Measurements from ENCODE around the gene ABCC4. TPM values are rescaled to one million over a fixed set of nuclear protein-coding genes. Genes with fewer than 3 reads are reported as not detected.

The ABCC4 gene
- total and polyA plus RNA-seq, 8 donors = 24.7 to 60.9 (median 43.1) TPM

DNA sequence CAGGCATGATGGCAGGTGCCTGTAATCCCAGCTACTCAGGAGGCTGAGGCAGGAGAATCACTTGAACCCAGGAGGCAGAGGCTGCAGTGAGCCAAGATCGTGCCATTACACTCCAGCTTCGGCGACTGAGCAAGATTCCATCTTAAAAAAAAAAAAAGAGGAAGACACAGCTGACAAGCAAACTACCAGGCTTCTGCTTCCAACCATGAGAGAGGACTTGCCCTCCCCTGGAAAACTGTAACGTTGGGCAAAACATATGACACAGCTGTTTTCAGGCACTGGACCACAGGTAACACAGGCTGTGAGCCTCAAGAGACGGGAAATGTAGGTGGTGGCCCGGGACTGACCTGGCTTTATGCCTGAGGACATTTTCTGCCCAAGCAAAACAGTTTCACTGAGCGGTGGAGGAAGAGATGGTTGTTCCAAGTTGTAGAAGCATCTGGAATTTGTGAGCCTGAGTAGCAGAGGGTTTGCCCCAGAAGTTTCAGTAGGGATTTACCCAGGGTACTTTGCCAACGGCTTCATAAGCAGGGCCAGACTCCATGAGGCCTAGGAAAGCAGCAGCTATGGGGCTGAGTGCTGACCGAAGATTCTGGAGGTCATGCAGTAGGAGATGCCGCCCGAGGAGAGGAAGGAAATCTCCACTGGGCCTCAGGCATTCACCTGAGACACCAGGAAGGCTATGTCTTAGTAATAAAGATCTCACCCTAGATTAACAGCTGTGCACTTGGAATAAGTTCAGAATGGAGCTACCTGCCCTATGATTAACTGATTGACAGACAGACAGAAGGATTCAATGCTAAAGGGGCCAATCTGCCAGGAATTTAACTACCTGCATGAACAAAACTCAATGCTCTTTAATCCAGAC, 88.0 kb downstream of the ABCC4 start:
- TF ChIP-seq, protein P1, sequence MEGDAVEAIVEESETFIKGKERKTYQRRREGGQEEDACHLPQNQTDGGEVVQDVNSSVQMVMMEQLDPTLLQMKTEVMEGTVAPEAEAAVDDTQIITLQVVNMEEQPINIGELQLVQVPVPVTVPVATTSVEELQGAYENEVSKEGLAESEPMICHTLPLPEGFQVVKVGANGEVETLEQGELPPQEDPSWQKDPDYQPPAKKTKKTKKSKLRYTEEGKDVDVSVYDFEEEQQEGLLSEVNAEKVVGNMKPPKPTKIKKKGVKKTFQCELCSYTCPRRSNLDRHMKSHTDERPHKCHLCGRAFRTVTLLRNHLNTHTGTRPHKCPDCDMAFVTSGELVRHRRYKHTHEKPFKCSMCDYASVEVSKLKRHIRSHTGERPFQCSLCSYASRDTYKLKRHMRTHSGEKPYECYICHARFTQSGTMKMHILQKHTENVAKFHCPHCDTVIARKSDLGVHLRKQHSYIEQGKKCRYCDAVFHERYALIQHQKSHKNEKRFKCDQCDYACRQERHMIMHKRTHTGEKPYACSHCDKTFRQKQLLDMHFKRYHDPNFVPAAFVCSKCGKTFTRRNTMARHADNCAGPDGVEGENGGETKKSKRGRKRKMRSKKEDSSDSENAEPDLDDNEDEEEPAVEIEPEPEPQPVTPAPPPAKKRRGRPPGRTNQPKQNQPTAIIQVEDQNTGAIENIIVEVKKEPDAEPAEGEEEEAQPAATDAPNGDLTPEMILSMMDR (IDR thresholded peaks at IDR 0.05) = no peak
- ATAC-seq (no peak), DNase-seq (no peak)
- Histone ChIP-seq H3K4me1 (peaks cover 0 to 9% of the 10 kb centered on the region in 2 donors), H3K36me3 (peaks cover 0 to 17% of the 10 kb centered on the region in 2 donors), H3K4me3 (no peak overlapping the region), H3K9me3 (no peaks in the 10 kb centered on the region), H3K27ac (no peak overlapping the region), H3K27me3 (no peaks in the 10 kb centered on the region)
- intact Hi-C loops (cut with DNase I) = no loop called here

DNA sequence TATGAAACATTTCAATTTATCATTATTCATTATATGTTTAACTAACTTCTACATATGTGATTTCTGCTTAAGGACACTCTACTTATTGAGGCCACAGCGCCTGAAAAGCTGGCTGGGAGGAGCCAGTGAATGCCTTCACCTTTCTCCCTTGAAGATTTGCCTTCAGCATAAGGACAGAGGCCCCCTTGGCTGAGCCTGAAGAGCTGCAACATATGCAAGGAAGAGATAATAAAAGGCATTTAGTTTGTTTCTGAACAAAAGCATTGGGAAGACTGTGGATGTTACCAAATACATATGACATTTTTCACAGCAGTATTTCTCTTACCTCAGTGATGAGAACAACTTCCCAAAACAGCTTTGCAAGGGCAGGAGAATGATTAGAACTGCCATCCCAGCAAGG, 92.1 kb downstream of the ABCC4 start:
- no peak for ATAC-seq
- TF ChIP-seq, protein P1 (IDR thresholded peaks at IDR 0.05) = no peak
- intact Hi-C loops (cut with DNase I) = no loop called here

DNA sequence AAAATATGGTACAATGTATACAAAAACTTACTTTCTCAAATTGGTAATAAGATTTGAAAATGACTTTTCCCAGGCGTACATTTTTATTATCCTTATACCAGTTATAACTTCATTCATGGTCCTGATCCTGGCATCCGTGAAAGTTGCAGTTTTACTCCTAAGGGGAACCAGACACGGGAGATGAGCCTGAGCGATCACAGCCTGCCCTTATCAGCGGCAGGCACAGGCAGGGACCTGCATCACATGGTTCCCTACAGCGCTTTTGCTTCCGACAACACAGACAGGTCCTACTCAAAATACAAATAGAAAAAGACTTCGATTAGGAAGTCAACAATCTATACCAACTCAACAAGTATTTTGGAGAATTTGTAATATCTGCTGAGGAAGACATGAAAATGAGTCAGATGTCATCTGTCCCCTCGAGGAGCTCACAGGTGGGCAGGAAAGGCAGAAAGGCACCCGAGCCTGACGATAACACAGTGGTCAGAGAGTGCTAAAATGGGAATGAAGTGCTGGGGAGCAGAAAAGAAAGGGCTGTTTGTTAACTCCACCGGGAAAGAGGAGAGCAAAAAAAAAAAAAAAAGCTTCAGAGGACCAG, 93.4 kb downstream of the ABCC4 start:
- H3K4me1 ChIP-seq = peaks cover 0 to 5% of the 10 kb centered on the region in 2 donors
- H3K9me3 ChIP-seq = no peaks in the 10 kb centered on the region
- TF ChIP-seq, protein P1 (IDR thresholded peaks at IDR 0.05) = no peak
- H3K27ac ChIP-seq = no peak overlapping the region
- DNase-seq = no peak
- no peaks in the 10 kb centered on the region for H3K27me3 ChIP-seq
- peaks cover 0 to 56% of the 10 kb centered on the region in 2 donors for H3K36me3 ChIP-seq
- intact Hi-C loops (cut with DNase I) = no loop called here
- ATAC-seq = no peak
- no peak overlapping the region for H3K4me3 ChIP-seq

More for the DNA sequence above, 92.1 kb downstream of the ABCC4 start:
- peaks cover 0 to 46% of the 10 kb centered on the region in 2 donors for H3K36me3 ChIP-seq
- H3K27ac ChIP-seq = no peak overlapping the region
- H3K9me3 ChIP-seq = no peaks in the 10 kb centered on the region
- DNase-seq = no peak
- no peaks in the 10 kb centered on the region for H3K27me3 ChIP-seq
- peaks cover 0 to 14% of the 10 kb centered on the region in 2 donors for H3K4me1 ChIP-seq
- H3K4me3 ChIP-seq = no peak overlapping the region

DNA sequence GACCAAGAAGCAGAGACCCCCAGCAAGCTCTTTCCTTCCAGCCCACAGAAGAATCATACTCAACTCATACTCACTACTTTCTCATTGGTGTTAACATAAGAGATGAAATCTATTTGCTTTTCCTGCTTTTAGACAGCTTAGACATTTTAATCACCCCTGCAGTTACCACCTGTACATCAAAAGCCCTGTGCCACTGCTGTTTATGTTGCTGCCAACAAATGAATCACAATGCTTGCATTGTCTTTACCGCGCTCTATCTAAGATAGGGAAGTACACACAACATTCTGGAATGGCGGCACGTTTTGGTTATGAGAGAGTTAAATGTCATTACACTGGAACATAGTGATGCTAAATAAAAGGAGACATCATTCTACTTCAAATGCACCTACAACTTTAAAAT, 95.1 kb downstream of the ABCC4 start:
- Histone ChIP-seq H3K27ac (no peak overlapping the region), H3K4me3 (no peak overlapping the region), H3K27me3 (no peaks in the 10 kb centered on the region), H3K4me1 (peaks cover 0 to 5% of the 10 kb centered on the region in 2 donors), H3K9me3 (no peaks in the 10 kb centered on the region), H3K36me3 (peaks cover 0 to 65% of the 10 kb centered on the region in 2 donors)
- DNase-seq = no peak
- TF ChIP-seq, protein P1 (IDR thresholded peaks at IDR 0.05) = no peak
- no peak for ATAC-seq
- intact Hi-C loops (cut with DNase I) = no loop called here

DNA sequence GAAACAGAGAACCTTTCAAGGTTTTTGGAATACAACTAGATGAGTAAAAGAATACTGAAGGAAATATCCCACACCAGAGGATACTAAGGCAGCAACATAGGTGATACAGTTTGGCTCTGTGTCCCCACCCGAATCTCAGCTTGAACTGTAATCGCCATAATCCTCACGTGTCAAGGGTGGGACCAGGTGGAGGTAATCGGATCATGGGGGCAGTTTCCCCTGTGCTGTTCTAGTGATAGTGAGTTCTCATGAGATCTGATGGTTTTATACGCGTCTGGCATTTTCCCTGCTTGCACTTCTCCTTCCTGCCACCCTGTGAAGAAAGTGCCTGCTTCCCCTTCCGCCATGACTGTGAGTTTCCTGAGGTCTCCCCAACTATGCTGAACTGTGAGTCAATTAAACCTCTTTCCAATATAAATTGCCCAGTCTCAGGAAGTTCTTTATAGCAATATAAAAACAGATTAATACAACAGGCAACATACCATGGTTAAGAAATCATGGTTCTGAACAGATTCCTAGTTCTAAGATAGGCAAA, 97.0 kb downstream of the ABCC4 start:
- Histone ChIP-seq H3K9me3 (no peaks in the 10 kb centered on the region), H3K4me1 (peaks cover 0 to 5% of the 10 kb centered on the region in 2 donors), H3K4me3 (no peak overlapping the region), H3K27ac (peak overlapping the region in 1 of 2 donors; percentile 57), H3K27me3 (no peaks in the 10 kb centered on the region), H3K36me3 (peaks cover 0 to 54% of the 10 kb centered on the region in 2 donors)
- intact Hi-C loops (cut with DNase I) = no loop called here
- TF ChIP-seq, protein P1 (IDR thresholded peaks at IDR 0.05) = no peak
- ATAC-seq (no peak), DNase-seq (no peak)

Data from left lung (tissue), 10 donors.